Sigmoid colon (tissue), 4 donors: ENCODE data around the gene SMDT1.
"Not testable (repeated sequence)": the region's sequence is repeated elsewhere in the genome, so short reads cannot be mapped to it uniquely, and the experiment has no call there.

ENCODE experiments used
- EP300 ChIP-seq, 4 donors: sonication (generic); formaldehyde crosslinking; IDR thresholded peaks; one replicate each; pipeline ENCODE4 v1.6.1; 2017; ENCODE audit warnings: antibody characterized with exemption in 4 of 4
- POLR2A ChIP-seq, 2 donors: fragments of 450-650 bp; IDR thresholded peaks; one replicate each; pipeline ENCODE4 v1.6.1; 2016; ENCODE audit warnings: antibody characterized with exemption in 2 of 2, mild to moderate bottlenecking in 2 of 2, moderate library complexity in 2 of 2
- POLR2AphosphoS5 ChIP-seq, 4 donors: sonication (generic); formaldehyde crosslinking; IDR thresholded peaks; one replicate each; pipeline ENCODE4 v1.6.1; 2017; ENCODE audit warnings: antibody characterized with exemption in 4 of 4
- TF ChIP-seq, protein P1 (sequence below), 4 experiments: fragments of 450-650 bp in 3 of 4; fragments of 200-600 bp in 1 of 4; IDR thresholded peaks; one replicate each; pipeline ENCODE4 v1.5.1; 2016 to 2019; ENCODE audit warnings: antibody characterized with exemption in 4 of 4, mild to moderate bottlenecking in 3 of 4, moderate library complexity in 2 of 4

DNA sequence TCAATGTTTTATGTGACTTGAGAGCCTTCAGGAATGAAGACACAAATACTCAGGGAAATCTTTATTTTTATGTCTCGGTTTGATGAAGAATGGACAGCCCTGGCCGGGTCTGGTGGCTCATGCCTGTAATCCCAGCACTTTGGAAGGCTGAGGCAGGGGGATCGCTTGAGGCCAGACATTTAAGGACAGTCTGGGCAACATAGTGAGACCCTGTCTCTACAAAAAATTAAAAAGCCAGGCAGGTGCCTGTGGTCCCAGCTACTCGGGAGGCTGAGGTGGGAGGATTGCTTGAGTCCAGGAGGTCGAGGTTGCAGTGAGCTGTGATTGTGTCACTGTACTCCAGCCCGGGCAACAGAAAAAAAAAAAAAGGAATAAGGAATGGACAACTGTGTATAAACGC lies 8.0 kb upstream of the SMDT1 start:
- TF ChIP-seq, protein P1, sequence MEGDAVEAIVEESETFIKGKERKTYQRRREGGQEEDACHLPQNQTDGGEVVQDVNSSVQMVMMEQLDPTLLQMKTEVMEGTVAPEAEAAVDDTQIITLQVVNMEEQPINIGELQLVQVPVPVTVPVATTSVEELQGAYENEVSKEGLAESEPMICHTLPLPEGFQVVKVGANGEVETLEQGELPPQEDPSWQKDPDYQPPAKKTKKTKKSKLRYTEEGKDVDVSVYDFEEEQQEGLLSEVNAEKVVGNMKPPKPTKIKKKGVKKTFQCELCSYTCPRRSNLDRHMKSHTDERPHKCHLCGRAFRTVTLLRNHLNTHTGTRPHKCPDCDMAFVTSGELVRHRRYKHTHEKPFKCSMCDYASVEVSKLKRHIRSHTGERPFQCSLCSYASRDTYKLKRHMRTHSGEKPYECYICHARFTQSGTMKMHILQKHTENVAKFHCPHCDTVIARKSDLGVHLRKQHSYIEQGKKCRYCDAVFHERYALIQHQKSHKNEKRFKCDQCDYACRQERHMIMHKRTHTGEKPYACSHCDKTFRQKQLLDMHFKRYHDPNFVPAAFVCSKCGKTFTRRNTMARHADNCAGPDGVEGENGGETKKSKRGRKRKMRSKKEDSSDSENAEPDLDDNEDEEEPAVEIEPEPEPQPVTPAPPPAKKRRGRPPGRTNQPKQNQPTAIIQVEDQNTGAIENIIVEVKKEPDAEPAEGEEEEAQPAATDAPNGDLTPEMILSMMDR (IDR thresholded peaks at IDR 0.05): not testable (repeated sequence)
- TF ChIP-seq POLR2AphosphoS5, POLR2A, EP300 (IDR thresholded peaks at IDR 0.05): not testable (repeated sequence)
